Endothelial cell of umbilical vein (primary cell): ENCODE data around the gene MFN1. TPM values are rescaled to one million over a fixed set of nuclear protein-coding genes. Genes with fewer than 3 reads are reported as not detected.

ENCODE experiments used
- BruUV-seq: library from RNA; stranded (reverse); fragments of 400-500 nt; replicated peaks from 2 replicates; lab custom pipeline; 2021; lab: Mats Ljungman, UMichigan
- CTCF ChIA-PET: fragments of 300-600, 350-600 bp; sonication (Branson Sonifier 250); formaldehyde crosslinking; loops from one replicate; lab custom pipeline; 2021; ENCODE audit warnings: antibody characterized with exemption, inconsistent platforms; lab: Charles Lee
- POLR2A ChIA-PET: fragments of 300-600, 350-600 bp; sonication (Branson Sonifier 250); formaldehyde crosslinking; loops from one replicate; lab custom pipeline; 2021; ENCODE audit warnings: antibody characterized with exemption, inconsistent platforms; lab: Charles Lee
- DNase-seq: peaks from one replicate; pipeline ENCODE4 v3.0.0-alpha.2; 2011; ENCODE audit warnings: low read depth, low spot score
- FAIRE-seq: peaks from 2 replicates; lab custom pipeline; 2011; peaks lifted over from hg19 to GRCh38; lab: Jason Lieb, UNC
- H2AFZ ChIP-seq: 2 replicates; pipeline ENCODE4 v1.6.0; 2012; ENCODE audit warnings: low read depth, low read length, control low read depth, inconsistent platforms
- H3K27ac ChIP-seq: 2 replicates; pipeline ENCODE4 v1.5.1; 2011; ENCODE audit warnings: low read depth, mild to moderate bottlenecking, control low read depth, low read length, moderate library complexity; ENCODE audit not compliant: insufficient read depth
- H3K27me3 ChIP-seq, 2 experiments: 2 replicates each; pipeline versions ENCODE4 v1.6.0 to v1.6.1; 2011; ENCODE audit warnings: low read length in 2 of 2, mixed read lengths in 1 of 2; ENCODE audit not compliant: control insufficient read depth in 2 of 2, insufficient read depth in 2 of 2
- H3K36me3 ChIP-seq, 2 experiments: 2 replicates in 1 of 2; 3 replicates in 1 of 2; pipeline ENCODE4 v1.5.1; 2011; ENCODE audit warnings: low read length in 2 of 2, mild to moderate bottlenecking in 1 of 2, moderate library complexity in 1 of 2; ENCODE audit not compliant: control insufficient read depth in 2 of 2, insufficient read depth in 2 of 2; ENCODE audit errors: extremely low read depth in 1 of 2
- H3K4me1 ChIP-seq: 3 replicates; pipeline ENCODE4 v1.5.1; 2011; ENCODE audit warnings: mild to moderate bottlenecking, low read length; ENCODE audit not compliant: control insufficient read depth, insufficient read depth; ENCODE audit errors: extremely low read depth
- H3K4me2 ChIP-seq: 2 replicates; pipeline ENCODE4 v1.6.1; 2011; ENCODE audit warnings: low read length, control low read depth, mixed read lengths; ENCODE audit not compliant: insufficient read depth
- H3K4me3 ChIP-seq, 3 experiments: fragments of 200-600 bp in 1 of 3; sonication (generic), shearing (Covaris generic) in 1 of 3; replicated peaks in 1 of 3; 2 replicates each; pipeline ENCODE4 v1.5.1; 2011 to 2016; ENCODE audit warnings: control low read depth in 3 of 3, low read length in 3 of 3, mild to moderate bottlenecking in 2 of 3, inconsistent platforms in 1 of 3, low read depth in 1 of 3, moderate library complexity in 1 of 3; ENCODE audit not compliant: insufficient read depth in 1 of 3
- H3K79me2 ChIP-seq: 2 replicates; pipeline ENCODE4 v1.6.0; 2012; ENCODE audit warnings: low read length, inconsistent platforms; ENCODE audit not compliant: control insufficient read depth, insufficient read depth
- H3K9ac ChIP-seq: replicated peaks from 2 replicates; pipeline ENCODE3; 2011; ENCODE audit warnings: low read length, control low read depth; ENCODE audit not compliant: insufficient read depth; ENCODE audit errors: extremely low read depth
- H3K9me1 ChIP-seq: replicated peaks from 3 replicates; pipeline ENCODE4 v1.6.0; 2011; ENCODE audit warnings: mild to moderate bottlenecking, low read length; ENCODE audit not compliant: control insufficient read depth, insufficient read depth; ENCODE audit errors: extremely low read depth
- H3K9me3 ChIP-seq: replicated peaks from 2 replicates; pipeline ENCODE4 v1.5.1; 2012; ENCODE audit warnings: low read length, inconsistent platforms; ENCODE audit not compliant: control insufficient read depth, insufficient read depth
- H4K20me1 ChIP-seq: replicated peaks from 2 replicates; pipeline ENCODE3; 2011; ENCODE audit warnings: mild to moderate bottlenecking, low read length; ENCODE audit not compliant: control insufficient read depth, insufficient read depth; ENCODE audit errors: extremely low read depth
- CTCF ChIP-seq, 2 donors: IDR thresholded peaks; 1 replicate in 1 of 2; 2 replicates in 1 of 2; pipeline ENCODE4 v1.5.1; 2011; ENCODE audit warnings: low read length in 2 of 2, mild to moderate bottlenecking in 2 of 2, moderate library complexity in 2 of 2, control low read depth in 1 of 2, inconsistent platforms in 1 of 2, low read depth in 1 of 2; ENCODE audit not compliant: insufficient read depth in 1 of 2; ENCODE audit errors: extremely low read depth in 1 of 2
- EZH2 ChIP-seq: IDR thresholded peaks from 2 replicates; pipeline ENCODE4 v1.6.1; 2012; ENCODE audit warnings: borderline replicate concordance, low read depth, mild to moderate bottlenecking, moderate library complexity, low read length, inconsistent platforms; ENCODE audit not compliant: severe bottlenecking
- FOS ChIP-seq: IDR thresholded peaks from 2 replicates; pipeline ENCODE4 v1.6.1; 2011; ENCODE audit warnings: mild to moderate bottlenecking, low read length, moderate library complexity, borderline replicate concordance; ENCODE audit not compliant: insufficient read depth
- GATA2 ChIP-seq: IDR thresholded peaks from 2 replicates; pipeline ENCODE4 v1.7.0; 2011; ENCODE audit warnings: low read depth, mild to moderate bottlenecking, moderate library complexity, mixed read lengths, low read length; ENCODE audit not compliant: insufficient read length, insufficient read depth
- JUN ChIP-seq: IDR thresholded peaks from 2 replicates; pipeline ENCODE4 v1.6.1; 2011; ENCODE audit warnings: borderline replicate concordance, low read depth; ENCODE audit not compliant: insufficient read length, insufficient read depth
- MAX ChIP-seq: IDR thresholded peaks from 2 replicates; pipeline ENCODE4 v1.6.1; 2011; ENCODE audit not compliant: insufficient read depth, insufficient read length
- MYC ChIP-seq: IDR thresholded peaks from one replicate; pipeline ENCODE4 v1.6.1; 2011; ENCODE audit warnings: mild to moderate bottlenecking, low read depth, low read length
- POLR2A ChIP-seq: IDR thresholded peaks from 2 replicates; pipeline ENCODE4 v1.6.1; 2012; ENCODE audit warnings: low read depth, mild to moderate bottlenecking, control low read depth, low read length
- POLR2AphosphoS5 ChIP-seq: IDR thresholded peaks from 2 replicates; pipeline ENCODE4 v1.6.1; 2012; ENCODE audit warnings: low read depth, mild to moderate bottlenecking, control low read depth, low read length, moderate library complexity; ENCODE audit not compliant: insufficient read depth
- dilution Hi-C: fragments of 300-500 bp; cut with MboI; formaldehyde crosslinking; loops from one replicate; pipeline ENCODE4 v1.15.0; 2019; ENCODE audit warnings: low sequenced_read_pairs; ENCODE audit not compliant: extremely low pct_ligation_motif_present
- intact Hi-C: fragments of 100-400 bp; cut with micrococcal nuclease; formaldehyde crosslinking; loops from one replicate; pipeline ENCODE4 v1.10.0; 2022
- polyA plus RNA-seq, 4 experiments: library from polyadenylated mRNA; depleted of rRNA in 3 of 4; stranded (reverse) in 3 of 4; unstranded in 1 of 4; fragments of >200 nt; gene quantifications; 2 replicates each; pipeline versions ENCODE4 v1.2.1 to v1.2.3, GENCODE V29; 2011 to 2012; ENCODE audit warnings: missing spikeins in 1 of 4
- total RNA-seq: library from RNA; stranded (reverse); gene quantifications from 2 replicates; pipeline ENCODE4 v1.2.3, GENCODE V29; 2021

MFN1 gene
- total and polyA plus RNA-seq, 2 donors (not counting 3 experiments of a cell fraction or from before 2014, with no cell fraction given): 11.6 to 42.9 TPM

GRCh38 chr3:179375091-179375999, 27.8 kb downstream of the MFN1 start:
- Histone ChIP-seq H3K9me3 (no peaks in the 10 kb centered on the region), H4K20me1 (no peaks in the 10 kb centered on the region), H3K9me1 (peaks cover 2% of the 10 kb centered on the region), H2AFZ (no peak overlapping the region), H3K9ac (no peak overlapping the region), H3K4me1 (no peaks in the 10 kb centered on the region), H3K27me3 (no peaks in the 10 kb centered on the region), H3K4me3 (no peak overlapping the region), H3K27ac (no peak overlapping the region), H3K79me2 (no peaks in the 10 kb centered on the region), H3K36me3 (peaks cover 0 to 7% of the 10 kb centered on the region in 2 experiments), H3K4me2 (no peak overlapping the region)
- POLR2A ChIA-PET: no interaction called here
- FAIRE-seq (no peak), DNase-seq (no peak)
- intact Hi-C loops (no loop called here), dilution Hi-C loops (no loop called here)
- no TSS peak for BruUV-seq
- CTCF ChIA-PET: interaction anchor here (1.5 kb wide), 1 partner anchor 14 kb away, joined by 4 read pairs; no protein-coding TSS in a partner anchor
- no peak for TF ChIP-seq FOS
- TF ChIP-seq EZH2: no peak
- TF ChIP-seq CTCF (IDR thresholded peaks at IDR 0.05; ENCODE audit: extremely low read depth in 1 of 2, insufficient read depth in 1 of 2, low read depth in 1 of 2, low read length in 2 of 2): no peak
- no peak for TF ChIP-seq JUN
- no peak for TF ChIP-seq POLR2A
- TF ChIP-seq GATA2: no peak
- no peak for TF ChIP-seq MAX
- no peak for TF ChIP-seq POLR2AphosphoS5
- no peak for TF ChIP-seq MYC
